A673 (cell line): ENCODE measurements around the gene CPAMD8. TPM values are rescaled to one million over a fixed set of nuclear protein-coding genes. Genes with fewer than 3 reads are reported as not detected.

Experiments
- BruUV-seq: library from RNA; stranded (reverse); fragments of 400-500 nt; replicated peaks from 2 replicates; lab custom pipeline; 2021; lab: Mats Ljungman, UMichigan
- CTCF ChIA-PET: fragments of 300-600 bp; sonication (Branson Sonifier 250); formaldehyde crosslinking; loops from one replicate; lab custom pipeline; 2022; ENCODE audit warnings: antibody characterized with exemption; lab: Charles Lee
- POLR2A ChIA-PET: fragments of 300-600 bp; sonication (Branson Sonifier 250); formaldehyde crosslinking; loops from one replicate; lab custom pipeline; 2022; ENCODE audit warnings: antibody characterized with exemption; ENCODE audit not compliant: low non-redundant PET; lab: Charles Lee
- DNase-seq: peaks from one replicate; pipeline ENCODE4 v3.0.0-alpha.2; 2015; ENCODE audit warnings: low spot score
- H3K27ac ChIP-seq: fragments of 200-600 bp; sonication (generic); 2 replicates; pipeline ENCODE4 v1.5.1; 2016; ENCODE audit warnings: mixed run types, low read depth, mild to moderate bottlenecking, mixed read lengths, antibody characterized with exemption, low read length; ENCODE audit not compliant: poor library complexity, severe bottlenecking
- H3K27me3 ChIP-seq: fragments of 200-600 bp; sonication (generic); replicated peaks from 2 replicates; pipeline ENCODE4 v1.6.1; 2017; ENCODE audit warnings: mixed run types, low read depth, mild to moderate bottlenecking, mixed read lengths, antibody characterized with exemption, low read length; ENCODE audit not compliant: insufficient read depth, poor library complexity
- H3K36me3 ChIP-seq: fragments of 200-600 bp; sonication (generic); 2 replicates; pipeline ENCODE4 v1.6.1; 2016; ENCODE audit warnings: mixed run types, mild to moderate bottlenecking, mixed read lengths, antibody characterized with exemption, low read length; ENCODE audit not compliant: insufficient read depth, poor library complexity, severe bottlenecking
- H3K4me1 ChIP-seq: fragments of 200-600 bp; sonication (generic); 2 replicates; pipeline ENCODE4 v1.6.1; 2017; ENCODE audit warnings: mixed run types, mild to moderate bottlenecking, mixed read lengths, antibody characterized with exemption, low read length; ENCODE audit not compliant: insufficient read depth, poor library complexity, severe bottlenecking
- H3K4me3 ChIP-seq: fragments of 200-600 bp; sonication (generic); 2 replicates; pipeline ENCODE4 v1.5.1; 2016; ENCODE audit warnings: low read depth, mixed run types, mild to moderate bottlenecking, mixed read lengths, low read length; ENCODE audit not compliant: poor library complexity, severe bottlenecking
- H3K9me3 ChIP-seq: fragments of 200-600 bp; sonication (generic); 2 replicates; pipeline ENCODE4 v1.6.1; 2016; ENCODE audit warnings: mixed run types, low read depth, mild to moderate bottlenecking, mixed read lengths, antibody characterized with exemption, low read length; ENCODE audit not compliant: poor library complexity, severe bottlenecking
- CTCF ChIP-seq: fragments of 300-800, 200-600 bp; sonication (generic); conservative IDR thresholded peaks from 2 replicates; pipeline ENCODE4 v1.5.1; 2017; ENCODE audit warnings: low read depth, mild to moderate bottlenecking, antibody characterized with exemption, low read length, moderate library complexity, mixed read lengths
- EZH2 ChIP-seq: fragments of 200-600 bp; sonication (generic); IDR thresholded peaks from 2 replicates; pipeline ENCODE4 v1.6.1; 2017; ENCODE audit warnings: borderline replicate concordance, low read depth, mild to moderate bottlenecking, mixed read lengths, antibody characterized with exemption, low read length; ENCODE audit not compliant: poor library complexity, severe bottlenecking
- intact Hi-C: fragments of 100-400 bp; cut with micrococcal nuclease; formaldehyde crosslinking; loops from one replicate; pipeline ENCODE4 v1.10.0; 2022; ENCODE audit not compliant: unreplicated experiment
- total RNA-seq: library from RNA; stranded (reverse); gene quantifications from 2 replicates; pipeline ENCODE4 v1.2.3, GENCODE V29; 2021

Gene CPAMD8
- total RNA-seq, 1 experiment from 2014 or later: 0.82 TPM

GRCh38 chr19:16889366-16889882 lies 137.2 kb downstream of the CPAMD8 start:
- ChIA-PET POLR2A (no interaction called here), CTCF (interaction anchor here (0.6 kb wide), 1 partner anchor 21 kb away, joined by 3 read pairs; no protein-coding TSS in a partner anchor)
- intact Hi-C loops: no loop called here
- TF ChIP-seq CTCF (no peak), EZH2 (no peak)
- H3K27me3 ChIP-seq: no peaks in the 10 kb centered on the region
- H3K36me3 ChIP-seq: no peaks in the 10 kb centered on the region
- no peak for DNase-seq
- no peak overlapping the region for H3K27ac ChIP-seq
- H3K4me3 ChIP-seq: no peak overlapping the region
- H3K4me1 ChIP-seq: no peaks in the 10 kb centered on the region
- no peaks in the 10 kb centered on the region for H3K9me3 ChIP-seq
- no TSS peak for BruUV-seq

DNA sequence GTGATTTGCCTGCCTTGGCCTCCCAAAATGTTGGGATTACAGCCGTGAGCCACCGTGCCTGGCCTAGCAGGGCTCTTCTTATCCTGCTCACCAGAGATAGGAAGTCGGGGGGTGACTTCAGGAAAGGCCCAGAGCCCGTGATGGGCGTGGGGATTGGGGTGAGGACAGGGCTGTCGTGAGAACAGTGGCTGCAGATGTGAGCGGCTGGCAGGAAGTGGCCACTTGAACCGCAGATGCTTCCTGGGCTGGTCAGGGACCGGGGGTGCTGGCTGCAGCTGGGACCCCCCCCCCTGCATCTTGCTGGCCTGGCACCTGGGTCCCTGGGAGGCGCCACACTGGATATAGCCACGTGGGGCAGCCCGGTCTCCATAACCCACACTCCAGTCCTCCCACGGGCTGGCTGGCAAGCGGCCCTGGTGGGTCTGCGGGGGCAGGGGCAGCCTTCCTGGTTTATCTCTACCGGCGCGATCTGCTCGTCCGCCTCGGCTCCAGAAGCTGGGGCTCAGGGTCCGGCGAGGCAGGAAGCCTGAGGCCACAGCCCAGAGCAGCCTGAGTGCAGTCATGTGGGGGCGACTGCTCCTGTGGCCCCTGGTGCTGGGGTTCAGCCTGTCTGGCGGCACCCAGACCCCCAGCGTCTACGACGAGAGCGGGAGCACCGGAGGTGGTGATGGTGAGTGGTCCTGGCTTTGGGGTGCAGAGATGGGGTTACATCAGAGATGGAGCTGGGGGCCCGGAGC lies 137.8 kb downstream of the CPAMD8 start, which contains the start of gene F2RL3:
Gene F2RL3, plus strand, starts transcription at position 371 of the 737 bp plus-strand sequence. Its CDS starts 191 bp downstream, at position 562.
- ChIA-PET CTCF (interaction anchor here (0.6 kb wide), 1 partner anchor 22 kb away, joined by 3 read pairs; no protein-coding TSS in a partner anchor), POLR2A (no interaction called here)
- no peaks in the 10 kb centered on the region for H3K4me1 ChIP-seq
- BruUV-seq: no TSS peak
- H3K36me3 ChIP-seq: no peaks in the 10 kb centered on the region
- no peak for DNase-seq
- H3K27me3 ChIP-seq: no peaks in the 10 kb centered on the region
- intact Hi-C loops: no loop called here
- no peaks in the 10 kb centered on the region for H3K9me3 ChIP-seq
- no peak within 1 kb of the TSS for H3K4me3 ChIP-seq
- TF ChIP-seq CTCF: no peak
- TF ChIP-seq EZH2: no peak
- H3K27ac ChIP-seq: no peak within 1 kb of the TSS

- intact Hi-C loops: no loop called here
- TF ChIP-seq CTCF (no peak), EZH2 (no peak)
- no peaks in the 10 kb centered on the region for H3K4me1 ChIP-seq
- no peak for DNase-seq
- no peak overlapping the region for H3K4me3 ChIP-seq
- POLR2A ChIA-PET: no interaction called here
- BruUV-seq: no TSS peak
- no peak overlapping the region for H3K27ac ChIP-seq
- CTCF ChIA-PET: no interaction called here
- no peaks in the 10 kb centered on the region for H3K27me3 ChIP-seq
- peaks cover 9% of the 10 kb centered on the region for H3K9me3 ChIP-seq
- no peaks in the 10 kb centered on the region for H3K36me3 ChIP-seq
Measured at GRCh38 chr19:16887353-16888265, 139.0 kb downstream of the CPAMD8 start.
